HEK293 (cell line): ENCODE results near the gene GALK1.

Experiments used
- CTCF ChIP-seq: fragments of 450-650 bp; formaldehyde crosslinking; IDR thresholded peaks from 2 replicates; pipeline ENCODE4 v1.5.1; 2016; ENCODE audit warnings: missing biosample characterization, missing genetic modification characterization
- GLIS2 ChIP-seq: fragments of 450-650 bp; formaldehyde crosslinking; IDR thresholded peaks from 2 replicates; pipeline ENCODE4 v1.5.1; 2016; ENCODE audit warnings: missing biosample characterization, missing genetic modification characterization
- YY1 ChIP-seq: fragments of 450-650 bp; formaldehyde crosslinking; IDR thresholded peaks from 2 replicates; pipeline ENCODE4 v1.5.1; 2018; ENCODE audit warnings: missing biosample characterization, missing genetic modification characterization
- ZEB2 ChIP-seq: fragments of 450-650 bp; formaldehyde crosslinking; IDR thresholded peaks from 2 replicates; pipeline ENCODE4 v1.5.1; 2016; ENCODE audit warnings: missing biosample characterization, missing genetic modification characterization
- ZNF112 ChIP-seq: fragments of 450-650 bp; formaldehyde crosslinking; IDR thresholded peaks from 2 replicates; pipeline ENCODE4 v1.5.0; 2017; ENCODE audit warnings: missing biosample characterization, missing genetic modification characterization
- ZNF292 ChIP-seq: fragments of 450-650 bp; formaldehyde crosslinking; IDR thresholded peaks from 2 replicates; pipeline ENCODE4 v1.5.1; 2016; ENCODE audit warnings: low read depth, missing biosample characterization, missing genetic modification characterization, borderline replicate concordance
- ZNF530 ChIP-seq: fragments of 450-650 bp; formaldehyde crosslinking; IDR thresholded peaks from 2 replicates; pipeline ENCODE4 v1.5.1; 2016; ENCODE audit warnings: low read depth, missing biosample characterization, missing genetic modification characterization
- ZNF626 ChIP-seq: fragments of 450-650 bp; sonication (Bioruptor Pico); formaldehyde crosslinking; IDR thresholded peaks from 2 replicates; pipeline ENCODE4 v1.5.1; 2018; ENCODE audit warnings: missing biosample characterization, missing genetic modification characterization, inconsistent platforms
- ZNF664 ChIP-seq: fragments of 450-650 bp; formaldehyde crosslinking; IDR thresholded peaks from 2 replicates; pipeline ENCODE4 v1.5.1; 2016; ENCODE audit warnings: missing biosample characterization, missing genetic modification characterization
- TF ChIP-seq, protein P1 (sequence below): fragments of 450-650 bp; formaldehyde crosslinking; IDR thresholded peaks from 2 replicates; pipeline ENCODE4 v1.5.1; 2016; ENCODE audit warnings: missing biosample characterization, missing genetic modification characterization

DNA sequence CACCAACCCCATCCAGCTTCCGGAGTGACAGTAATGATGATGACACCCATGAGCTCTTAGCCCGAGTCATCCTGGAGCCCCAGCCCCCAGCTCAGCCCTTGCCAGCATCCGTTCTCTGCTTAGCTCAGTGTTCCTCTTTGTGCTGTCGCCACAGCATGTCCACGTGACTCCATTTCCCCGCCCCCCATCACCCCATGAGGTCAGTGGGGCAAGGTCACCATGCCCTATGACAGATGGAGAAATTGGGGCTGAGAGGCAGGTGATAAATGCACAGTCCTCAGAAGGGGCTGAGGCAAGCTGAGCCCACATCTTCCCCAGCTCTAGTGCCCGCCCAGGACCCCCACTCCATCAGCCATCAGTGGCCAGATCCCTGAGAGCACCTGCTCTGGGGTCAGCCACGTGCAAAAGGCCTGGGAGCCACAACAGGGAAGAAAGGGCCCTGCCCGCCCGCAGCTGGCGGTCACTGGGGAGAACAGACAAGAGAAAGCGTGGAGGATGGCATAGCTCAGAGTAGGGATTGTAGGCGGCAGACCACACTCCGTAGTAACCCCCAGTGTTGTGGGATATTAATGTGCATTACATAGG lies 26.7 kb downstream of the GALK1 start:
- no peak for TF ChIP-seq ZNF292 (tag by site-specific recombination)
- no peak for TF ChIP-seq ZNF112 (tag by site-specific recombination)
- no peak for TF ChIP-seq CTCF (tag by site-specific recombination)
- TF ChIP-seq ZNF664, result no peak
- TF ChIP-seq ZNF626 (tag by site-specific recombination), result no peak
- TF ChIP-seq YY1, result no peak
- no peak for TF ChIP-seq ZNF530 (tag by site-specific recombination)
- TF ChIP-seq, protein P1, sequence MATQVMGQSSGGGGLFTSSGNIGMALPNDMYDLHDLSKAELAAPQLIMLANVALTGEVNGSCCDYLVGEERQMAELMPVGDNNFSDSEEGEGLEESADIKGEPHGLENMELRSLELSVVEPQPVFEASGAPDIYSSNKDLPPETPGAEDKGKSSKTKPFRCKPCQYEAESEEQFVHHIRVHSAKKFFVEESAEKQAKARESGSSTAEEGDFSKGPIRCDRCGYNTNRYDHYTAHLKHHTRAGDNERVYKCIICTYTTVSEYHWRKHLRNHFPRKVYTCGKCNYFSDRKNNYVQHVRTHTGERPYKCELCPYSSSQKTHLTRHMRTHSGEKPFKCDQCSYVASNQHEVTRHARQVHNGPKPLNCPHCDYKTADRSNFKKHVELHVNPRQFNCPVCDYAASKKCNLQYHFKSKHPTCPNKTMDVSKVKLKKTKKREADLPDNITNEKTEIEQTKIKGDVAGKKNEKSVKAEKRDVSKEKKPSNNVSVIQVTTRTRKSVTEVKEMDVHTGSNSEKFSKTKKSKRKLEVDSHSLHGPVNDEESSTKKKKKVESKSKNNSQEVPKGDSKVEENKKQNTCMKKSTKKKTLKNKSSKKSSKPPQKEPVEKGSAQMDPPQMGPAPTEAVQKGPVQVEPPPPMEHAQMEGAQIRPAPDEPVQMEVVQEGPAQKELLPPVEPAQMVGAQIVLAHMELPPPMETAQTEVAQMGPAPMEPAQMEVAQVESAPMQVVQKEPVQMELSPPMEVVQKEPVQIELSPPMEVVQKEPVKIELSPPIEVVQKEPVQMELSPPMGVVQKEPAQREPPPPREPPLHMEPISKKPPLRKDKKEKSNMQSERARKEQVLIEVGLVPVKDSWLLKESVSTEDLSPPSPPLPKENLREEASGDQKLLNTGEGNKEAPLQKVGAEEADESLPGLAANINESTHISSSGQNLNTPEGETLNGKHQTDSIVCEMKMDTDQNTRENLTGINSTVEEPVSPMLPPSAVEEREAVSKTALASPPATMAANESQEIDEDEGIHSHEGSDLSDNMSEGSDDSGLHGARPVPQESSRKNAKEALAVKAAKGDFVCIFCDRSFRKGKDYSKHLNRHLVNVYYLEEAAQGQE (tag by site-specific recombination), result no peak
- no peak for TF ChIP-seq GLIS2 (tag by site-specific recombination)
- TF ChIP-seq ZEB2, result no peak
